CD4-positive, CD25-positive, alpha-beta regulatory T cell (primary cell): Measurements from ENCODE around the gene SBDS. TPM values are rescaled to one million over a fixed set of nuclear protein-coding genes. Genes with fewer than 3 reads are reported as not detected.
"Not testable (repeated sequence)": the region's sequence is repeated elsewhere in the genome, so short reads cannot be mapped to it uniquely, and the experiment has no call there.

Experiments used
- ATAC-seq, 2 donors: fragments of 150-1000 bp; cut with Tn5 transposase; one replicate each; pipeline ENCODE4 v1.10.0; 2021; ENCODE audit warnings: low read depth in 2 of 2, moderate number of reproducible peaks in 2 of 2, moderate library complexity in 1 of 2
- DNase-seq, 3 donors: peaks; one replicate each; pipeline versions ENCODE4 v3.0.0 to v3.0.0-alpha.2; 2012 to 2022; ENCODE audit warnings: mixed read lengths in 1 of 3
- H3K27ac ChIP-seq: one replicate; pipeline ENCODE4 v1.7.0; 2013; ENCODE audit warnings: mild to moderate bottlenecking, low read length; ENCODE audit not compliant: insufficient read depth, poor library complexity, severe bottlenecking
- H3K27me3 ChIP-seq: one replicate; pipeline ENCODE4 v1.7.0; 2013; ENCODE audit warnings: low read length; ENCODE audit not compliant: control insufficient read depth, insufficient read depth
- H3K36me3 ChIP-seq: one replicate; pipeline ENCODE4 v1.7.0; 2013; ENCODE audit warnings: mild to moderate bottlenecking, low read length, moderate library complexity; ENCODE audit not compliant: control insufficient read depth, insufficient read depth
- H3K4me1 ChIP-seq: 2 replicates; pipeline ENCODE4 v1.7.0; 2013; ENCODE audit warnings: mild to moderate bottlenecking, low read length; ENCODE audit not compliant: insufficient read depth, control insufficient read depth, poor library complexity, severe bottlenecking
- H3K4me3 ChIP-seq: one replicate; pipeline ENCODE4 v1.7.0; 2013; ENCODE audit warnings: low read depth, mild to moderate bottlenecking, low read length, moderate library complexity
- H3K9me3 ChIP-seq, 2 experiments: 1 replicate in 1 of 2; 2 replicates in 1 of 2; pipeline ENCODE4 v1.7.0; 2013; ENCODE audit warnings: low read length in 2 of 2, mild to moderate bottlenecking in 1 of 2, moderate library complexity in 1 of 2; ENCODE audit not compliant: control insufficient read depth in 2 of 2
- H3K27ac Mint-ChIP-seq, 3 donors: one replicate each; pipeline ENCODE4 v1.8.0; 2020 to 2022; ENCODE audit warnings: mild to moderate bottlenecking in 3 of 3, mixed read lengths in 3 of 3, moderate library complexity in 2 of 3
- H3K27me3 Mint-ChIP-seq: one replicate; pipeline ENCODE4 v1.8.0; 2022; ENCODE audit warnings: mild to moderate bottlenecking, mixed read lengths
- H3K36me3 Mint-ChIP-seq: one replicate; pipeline ENCODE4 v1.8.0; 2020; ENCODE audit warnings: mixed read lengths
- H3K4me1 Mint-ChIP-seq, 4 donors: one replicate each; pipeline ENCODE4 v1.8.0; 2020 to 2022; ENCODE audit warnings: mixed read lengths in 4 of 4, mild to moderate bottlenecking in 1 of 4
- H3K4me3 Mint-ChIP-seq, 4 donors: one replicate each; pipeline ENCODE4 v1.8.0; 2020 to 2022; ENCODE audit warnings: mild to moderate bottlenecking in 4 of 4, mixed read lengths in 4 of 4, moderate library complexity in 3 of 4
- H3K9me3 Mint-ChIP-seq, 7 donors: one replicate each; pipeline ENCODE4 v1.8.0; 2020 to 2022; ENCODE audit warnings: mixed read lengths in 7 of 7, mild to moderate bottlenecking in 3 of 7, moderate library complexity in 2 of 7
- polyA plus RNA-seq, 4 donors: library from polyadenylated mRNA; unstranded; fragments of 300-500 nt; fragmentation: Illumina TruSeq; gene quantifications; one replicate each; pipeline ENCODE4 v1.2.3, GENCODE V29; 2021
- total RNA-seq: library from RNA; stranded (reverse); gene quantifications from one replicate; pipeline ENCODE4 v1.2.3, GENCODE V29; 2022

Gene SBDS
- total and polyA plus RNA-seq, 5 donors from 2014 or later: 74.7 to 285 (median 77.4) TPM

GRCh38 chr7:67025459-67025858, 30.1 kb upstream of the SBDS start:
- not testable (repeated sequence) for H3K9me3 ChIP-seq, DNase-seq, ATAC-seq, H3K27ac Mint-ChIP-seq, H3K4me3 Mint-ChIP-seq, H3K4me1 Mint-ChIP-seq, H3K27me3 ChIP-seq, H3K9me3 Mint-ChIP-seq, H3K27ac ChIP-seq, H3K4me3 ChIP-seq, H3K27me3 Mint-ChIP-seq, H3K4me1 ChIP-seq
- H3K36me3 Mint-ChIP-seq: peaks cover 43% of the 10 kb centered on the region
- H3K36me3 ChIP-seq: peaks cover 32% of the 10 kb centered on the region

- ATAC-seq (no peak), DNase-seq (no peak)
- Histone ChIP-seq H3K27ac (no peak overlapping the region), H3K4me1 (no peaks in the 10 kb centered on the region), H3K9me3 (no peaks in the 10 kb centered on the region), H3K36me3 (peaks cover 41% of the 10 kb centered on the region), H3K4me3 (no peak overlapping the region), H3K27me3 (no peaks in the 10 kb centered on the region)
- no peaks in the 10 kb centered on the region for H3K27me3 Mint-ChIP-seq
- peaks cover 0 to 6% (median 5%) of the 10 kb centered on the region in 4 donors for H3K4me1 Mint-ChIP-seq
- no peaks in the 10 kb centered on the region for H3K9me3 Mint-ChIP-seq
- H3K27ac Mint-ChIP-seq: peak overlapping the region in 2 of 3 donors; percentile 21 to 25
- no peak overlapping the region for H3K4me3 Mint-ChIP-seq
- H3K36me3 Mint-ChIP-seq: peaks cover 47% of the 10 kb centered on the region
Observed at GRCh38 chr7:67022511-67022910, 27.1 kb upstream of the SBDS start.

- no peaks in the 10 kb centered on the region for H3K9me3 Mint-ChIP-seq
Observed at GRCh38 chr7:67021260-67021659, 25.9 kb upstream of the SBDS start.

GRCh38 chr7:67019562-67020390, 24.4 kb upstream of the SBDS start:
- H3K4me1 ChIP-seq: no peaks in the 10 kb centered on the region
- ATAC-seq (peak in 1 of 2 donors; percentile 47), DNase-seq (peak in 1 of 3 donors; percentile 45)
- H3K27me3 ChIP-seq: no peaks in the 10 kb centered on the region
- Mint-ChIP-seq H3K9me3 (no peaks in the 10 kb centered on the region), H3K4me1 (peaks cover 0 to 6% (median 5%) of the 10 kb centered on the region in 4 donors), H3K36me3 (peaks cover 46% of the 10 kb centered on the region), H3K27ac (peak overlapping the region in 2 of 3 donors; percentile 36 to 65), H3K4me3 (no peak overlapping the region), H3K27me3 (no peaks in the 10 kb centered on the region)
- no peaks in the 10 kb centered on the region for H3K9me3 ChIP-seq
- H3K36me3 ChIP-seq: peaks cover 43% of the 10 kb centered on the region
- no peak overlapping the region for H3K27ac ChIP-seq
- no peak overlapping the region for H3K4me3 ChIP-seq

More at GRCh38 chr7:67021260-67021659, 25.9 kb upstream of the SBDS start:
- Histone ChIP-seq H3K27me3 (no peaks in the 10 kb centered on the region), H3K4me1 (no peaks in the 10 kb centered on the region), H3K27ac (no peak overlapping the region), H3K4me3 (no peak overlapping the region), H3K9me3 (no peaks in the 10 kb centered on the region), H3K36me3 (peaks cover 40% of the 10 kb centered on the region)
- H3K4me3 Mint-ChIP-seq: no peak overlapping the region
- no peak for ATAC-seq
- H3K27ac Mint-ChIP-seq: no peak overlapping the region
- DNase-seq: no peak
- H3K4me1 Mint-ChIP-seq: peaks cover 0 to 6% (median 5%) of the 10 kb centered on the region in 4 donors
- no peaks in the 10 kb centered on the region for H3K27me3 Mint-ChIP-seq
- H3K36me3 Mint-ChIP-seq: peaks cover 52% of the 10 kb centered on the region

GRCh38 chr7:67018940-67019339, 23.6 kb upstream of the SBDS start:
- peaks cover 0 to 6% (median 5%) of the 10 kb centered on the region in 4 donors for H3K4me1 Mint-ChIP-seq
- Histone ChIP-seq H3K27me3 (no peaks in the 10 kb centered on the region), H3K36me3 (peaks cover 43% of the 10 kb centered on the region), H3K4me1 (no peaks in the 10 kb centered on the region), H3K27ac (no peak overlapping the region), H3K4me3 (no peak overlapping the region), H3K9me3 (no peaks in the 10 kb centered on the region)
- H3K4me3 Mint-ChIP-seq: no peak overlapping the region
- ATAC-seq: no peak
- no peaks in the 10 kb centered on the region for H3K9me3 Mint-ChIP-seq
- no peak for DNase-seq
- peaks cover 51% of the 10 kb centered on the region for H3K36me3 Mint-ChIP-seq
- peak overlapping the region in 1 of 3 donors; percentile 65 for H3K27ac Mint-ChIP-seq
- H3K27me3 Mint-ChIP-seq: no peaks in the 10 kb centered on the region

GRCh38 chr7:67017971-67018370, 22.6 kb upstream of the SBDS start:
- H3K36me3 Mint-ChIP-seq: peaks cover 52% of the 10 kb centered on the region

GRCh38 chr7:67014076-67014622, 18.8 kb upstream of the SBDS start:
- H3K27me3 ChIP-seq, H3K27ac Mint-ChIP-seq, ATAC-seq, H3K9me3 ChIP-seq, H3K4me3 ChIP-seq, H3K27me3 Mint-ChIP-seq, DNase-seq, H3K9me3 Mint-ChIP-seq, H3K27ac ChIP-seq, H3K4me1 ChIP-seq, H3K4me1 Mint-ChIP-seq, H3K4me3 Mint-ChIP-seq: not testable (repeated sequence)
- H3K36me3 ChIP-seq: peaks cover 33% of the 10 kb centered on the region
- peaks cover 33% of the 10 kb centered on the region for H3K36me3 Mint-ChIP-seq

More at GRCh38 chr7:67017971-67018370, 22.6 kb upstream of the SBDS start:
- H3K4me3 Mint-ChIP-seq, ATAC-seq, H3K4me3 ChIP-seq, DNase-seq, H3K27me3 ChIP-seq, H3K9me3 ChIP-seq, H3K27me3 Mint-ChIP-seq, H3K4me1 Mint-ChIP-seq, H3K4me1 ChIP-seq, H3K27ac ChIP-seq, H3K9me3 Mint-ChIP-seq: not testable (repeated sequence)
- peaks cover 46% of the 10 kb centered on the region for H3K36me3 ChIP-seq
- H3K27ac Mint-ChIP-seq: peak overlapping the region in 1 of 3 donors; percentile 51
